ENCODE results near the gene ATP11B.

DNA sequence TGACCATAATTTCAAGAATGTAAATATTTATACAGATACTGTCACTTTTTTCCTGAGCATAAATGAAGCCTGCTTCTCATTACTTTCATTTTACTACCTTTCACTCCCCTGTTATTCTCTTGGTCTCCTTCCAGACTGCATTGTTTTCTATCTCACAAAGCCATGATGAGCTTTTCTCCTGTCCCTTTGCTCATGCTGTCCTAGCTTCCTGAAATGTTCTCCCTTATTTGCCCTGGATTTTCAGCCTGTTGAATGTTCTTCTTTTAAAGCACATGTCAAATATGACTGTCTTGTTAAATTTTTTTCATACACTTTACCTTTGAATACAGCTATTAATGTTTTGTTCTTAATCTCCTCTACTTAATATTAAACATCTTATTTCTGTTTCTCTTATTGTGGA lies 31.7 kb downstream of the ATP11B start:
- no peak for TF ChIP-seq CTCF (IDR thresholded peaks at IDR 0.05)
- no peak for TF ChIP-seq POLR2A (IDR thresholded peaks at IDR 0.05)

Measured in thyroid gland (tissue), 4 donors.